Stimulated activated CD8-positive, alpha-beta memory T cell treated with anti-CD3 and anti-CD28 coated beads, Interleukin-2, amount 100 ng/mL, for 48 hours (primary cell): ENCODE measurements around the gene MICAL2.
A peak's percentile ranks its signal among the peaks of the same experiment; 100 is the strongest.

ENCODE experiments used
- DNase-seq, 2 donors: peaks; one replicate each; pipeline ENCODE4 v3.0.0-alpha.2; 2020; ENCODE audit warnings: low read depth in 2 of 2

Gene MICAL2

GRCh38 chr11:12171921-12172320, 61.5 kb downstream of the MICAL2 start:
- DNase-seq: no peak

- DNase-seq: no peak
These were observed 62.2 kb downstream of the MICAL2 start for GRCh38 chr11:12172493-12173013.

- DNase-seq: no peak
These were observed 62.7 kb downstream of the MICAL2 start for GRCh38 chr11:12173111-12173510.

- DNase-seq: no peak
These were observed 63.7 kb downstream of the MICAL2 start for GRCh38 chr11:12174128-12174476.

GRCh38 chr11:12174477-12175143, 64.2 kb downstream of the MICAL2 start:
- no peak for DNase-seq

GRCh38 chr11:12175694-12176241, 65.4 kb downstream of the MICAL2 start:
- DNase-seq: no peak

- no peak for DNase-seq
These were observed 66.0 kb downstream of the MICAL2 start for GRCh38 chr11:12176410-12176809.

- DNase-seq: no peak
These were observed 67.4 kb downstream of the MICAL2 start for GRCh38 chr11:12177739-12178338.

- no peak for DNase-seq
These were observed 68.6 kb downstream of the MICAL2 start for GRCh38 chr11:12179019-12179418.

- no peak for DNase-seq
These were observed 69.1 kb downstream of the MICAL2 start for GRCh38 chr11:12179531-12179930.

- no peak for DNase-seq
These were observed 70.1 kb downstream of the MICAL2 start for GRCh38 chr11:12180257-12181205.

GRCh38 chr11:12182302-12182675, 71.9 kb downstream of the MICAL2 start:
- DNase-seq: no peak

- no peak for DNase-seq
These were observed 72.5 kb downstream of the MICAL2 start for GRCh38 chr11:12182676-12183541.

GRCh38 chr11:12183827-12184620, 73.6 kb downstream of the MICAL2 start:
- DNase-seq: no peak

GRCh38 chr11:12184699-12185098, 74.3 kb downstream of the MICAL2 start:
- DNase-seq: no peak

GRCh38 chr11:12185106-12185690, 74.8 kb downstream of the MICAL2 start:
- no peak for DNase-seq

- no peak for DNase-seq
These were observed 75.5 kb downstream of the MICAL2 start for GRCh38 chr11:12185914-12186313.

- no peak for DNase-seq
These were observed 76.3 kb downstream of the MICAL2 start for GRCh38 chr11:12186701-12187100.

GRCh38 chr11:12187399-12187798, 77.0 kb downstream of the MICAL2 start:
- peak in 1 of 2 donors; percentile 53 for DNase-seq
